GM18870 (cell line): ENCODE measurements around the gene UGT1A9.

Source experiments
- ATAC-seq: cut with Tn5 transposase; IDR thresholded peaks from one replicate; pipeline ENCODE4 v1.9.1; 2021; ENCODE audit warnings: moderate library complexity; ENCODE audit not compliant: unreplicated experiment

Gene UGT1A9

DNA sequence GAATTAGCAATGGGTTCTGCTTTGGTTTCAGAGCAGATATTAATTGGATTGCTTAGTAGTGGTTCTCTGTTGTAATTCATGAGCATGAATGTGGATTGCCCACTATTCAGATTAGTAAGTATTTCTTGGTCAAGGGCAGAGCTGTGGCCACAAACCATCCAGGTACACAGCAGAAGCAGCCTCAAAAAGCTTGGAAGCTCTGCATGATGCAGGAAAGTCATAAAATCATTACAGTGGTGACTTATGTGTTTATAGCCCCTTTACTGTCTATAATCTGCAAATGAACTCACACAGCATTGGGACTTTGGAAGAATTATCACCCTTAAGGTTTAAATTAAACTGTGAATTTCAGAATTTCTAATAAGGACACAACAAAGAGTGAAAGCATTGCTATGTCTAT is 86.4 kb downstream of the UGT1A9 start:
- no peak for ATAC-seq

DNA sequence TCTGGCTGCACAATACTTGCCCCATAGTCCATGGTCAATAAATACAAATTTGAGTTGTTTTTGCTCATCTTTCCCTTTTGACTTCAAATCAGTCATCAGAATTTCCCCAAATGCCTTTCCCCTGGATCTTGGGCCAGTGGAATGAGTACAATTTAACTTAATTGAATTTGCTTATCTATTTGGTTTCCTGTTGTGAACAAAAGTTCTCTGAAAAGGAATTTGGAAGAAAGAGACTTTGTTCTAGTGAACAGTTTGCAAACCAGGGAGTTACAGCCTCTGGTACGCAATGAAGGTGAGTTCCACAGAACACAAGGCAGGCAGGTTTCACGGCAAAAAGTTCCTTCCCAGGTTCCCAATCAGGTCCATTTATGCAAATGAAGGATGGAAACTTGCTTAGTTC is 87.2 kb downstream of the UGT1A9 start:
- ATAC-seq, result no peak

DNA sequence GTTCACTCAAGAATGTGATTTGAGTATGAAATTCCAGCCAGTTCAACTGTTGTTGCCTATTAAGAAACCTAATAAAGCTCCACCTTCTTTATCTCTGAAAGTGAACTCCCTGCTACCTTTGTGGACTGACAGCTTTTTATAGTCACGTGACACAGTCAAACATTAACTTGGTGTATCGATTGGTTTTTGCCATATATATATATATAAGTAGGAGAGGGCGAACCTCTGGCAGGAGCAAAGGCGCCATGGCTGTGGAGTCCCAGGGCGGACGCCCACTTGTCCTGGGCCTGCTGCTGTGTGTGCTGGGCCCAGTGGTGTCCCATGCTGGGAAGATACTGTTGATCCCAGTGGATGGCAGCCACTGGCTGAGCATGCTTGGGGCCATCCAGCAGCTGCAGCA is 88.3 kb downstream of the UGT1A9 start, which contains the start of gene UGT1A1:
UGT1A1 (plus strand) TSS at position 228 of the 400 bp plus-strand sequence; CDS start at position 246, 18 bp downstream.
- no peak for ATAC-seq

DNA sequence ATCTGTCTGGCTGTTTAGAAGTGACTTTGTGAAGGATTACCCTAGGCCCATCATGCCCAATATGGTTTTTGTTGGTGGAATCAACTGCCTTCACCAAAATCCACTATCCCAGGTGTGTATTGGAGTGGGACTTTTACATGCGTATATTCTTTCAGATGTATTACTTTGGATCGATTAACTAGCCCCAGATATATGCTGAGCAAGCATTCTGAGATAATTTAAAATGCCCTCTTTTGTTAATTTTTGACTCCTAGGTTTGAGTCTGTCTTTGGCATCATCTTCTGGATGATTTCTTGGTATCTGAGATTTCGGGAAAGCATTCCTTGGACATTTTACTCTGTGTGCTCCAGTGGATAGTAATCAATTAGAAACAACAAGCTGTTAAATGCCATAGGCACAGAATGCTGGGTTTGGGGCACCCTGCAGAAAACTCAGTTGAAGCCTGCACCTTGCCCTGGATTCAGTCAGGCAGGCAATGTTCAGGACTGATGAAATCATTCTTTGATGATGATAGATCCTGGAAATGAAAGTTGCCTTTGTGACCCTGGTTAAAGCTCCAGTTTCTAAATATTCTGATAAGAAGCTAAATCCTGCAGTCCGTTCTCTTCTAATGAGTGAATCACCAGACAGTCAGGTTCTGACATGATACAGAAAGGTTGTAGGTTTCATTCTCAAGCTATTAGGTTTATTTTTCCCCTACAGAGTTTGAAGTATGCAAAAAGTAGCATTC is 89.5 kb downstream of the UGT1A9 start:
- ATAC-seq, result no peak

DNA sequence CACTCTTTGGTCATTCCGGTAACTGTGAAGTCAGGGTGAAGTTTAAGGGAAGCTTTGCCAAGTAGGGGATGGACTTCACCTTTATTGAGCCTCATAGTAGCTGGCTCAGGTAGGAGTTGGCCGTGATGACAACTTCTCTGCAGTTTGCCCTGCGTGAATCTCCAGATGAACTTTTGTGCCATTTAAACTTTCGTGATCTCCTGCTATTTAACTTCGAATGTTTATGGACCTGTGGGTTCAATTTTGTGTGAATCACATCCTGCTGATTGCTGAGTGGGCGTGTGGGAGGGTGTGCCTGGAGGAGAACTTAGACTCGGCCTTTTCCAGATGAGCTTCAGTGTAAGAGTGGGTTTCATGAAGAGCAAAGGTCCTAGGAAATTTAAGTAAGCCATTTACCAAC is 92.6 kb downstream of the UGT1A9 start:
- ATAC-seq, result no peak

DNA sequence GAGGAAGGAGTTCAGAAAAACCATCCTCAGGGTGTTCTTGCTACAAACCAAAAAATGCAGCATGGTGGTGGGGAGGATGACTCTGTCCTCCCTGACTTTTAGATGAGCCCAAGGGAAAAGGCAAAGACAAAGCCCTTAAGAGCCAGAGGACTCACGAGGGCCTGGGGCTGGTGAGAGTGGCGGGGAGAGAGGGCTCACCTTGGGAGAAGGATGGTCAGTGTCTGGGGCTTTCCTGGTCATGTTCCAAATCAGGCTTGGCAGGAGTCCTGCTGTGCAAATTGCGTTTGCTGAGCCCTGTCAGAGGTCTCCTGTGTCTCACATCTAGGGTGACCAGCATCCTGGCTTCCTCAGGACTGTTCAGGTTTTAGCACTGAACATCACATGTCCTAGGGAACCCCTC is 93.1 kb downstream of the UGT1A9 start:
- ATAC-seq, result no peak

DNA sequence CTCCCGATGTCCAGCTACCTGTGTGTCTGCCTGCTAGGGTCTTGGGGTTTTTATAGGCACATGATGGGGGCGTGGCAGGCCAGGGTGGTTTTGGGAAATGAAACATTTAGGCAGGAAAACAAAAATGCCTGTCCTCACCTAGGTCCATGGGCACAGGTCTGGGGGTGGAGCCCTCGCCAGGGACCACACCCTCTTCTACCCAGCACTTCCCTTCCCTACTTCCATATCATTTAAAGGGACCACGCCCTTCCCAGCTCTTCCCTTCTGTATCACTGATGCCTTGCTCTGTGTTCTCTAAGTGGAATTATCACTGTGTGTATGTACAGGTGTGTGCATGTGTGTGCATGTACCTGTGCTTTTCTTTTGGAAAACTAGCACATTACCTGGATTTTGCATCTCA is 94.7 kb downstream of the UGT1A9 start:
- ATAC-seq, result no peak

DNA sequence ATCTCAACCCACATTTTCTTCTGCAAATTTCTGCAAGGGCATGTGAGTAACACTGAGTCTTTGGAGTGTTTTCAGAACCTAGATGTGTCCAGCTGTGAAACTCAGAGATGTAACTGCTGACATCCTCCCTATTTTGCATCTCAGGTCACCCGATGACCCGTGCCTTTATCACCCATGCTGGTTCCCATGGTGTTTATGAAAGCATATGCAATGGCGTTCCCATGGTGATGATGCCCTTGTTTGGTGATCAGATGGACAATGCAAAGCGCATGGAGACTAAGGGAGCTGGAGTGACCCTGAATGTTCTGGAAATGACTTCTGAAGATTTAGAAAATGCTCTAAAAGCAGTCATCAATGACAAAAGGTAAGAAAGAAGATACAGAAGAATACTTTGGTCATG is 96.4 kb downstream of the UGT1A9 start:
- ATAC-seq, result no peak

DNA sequence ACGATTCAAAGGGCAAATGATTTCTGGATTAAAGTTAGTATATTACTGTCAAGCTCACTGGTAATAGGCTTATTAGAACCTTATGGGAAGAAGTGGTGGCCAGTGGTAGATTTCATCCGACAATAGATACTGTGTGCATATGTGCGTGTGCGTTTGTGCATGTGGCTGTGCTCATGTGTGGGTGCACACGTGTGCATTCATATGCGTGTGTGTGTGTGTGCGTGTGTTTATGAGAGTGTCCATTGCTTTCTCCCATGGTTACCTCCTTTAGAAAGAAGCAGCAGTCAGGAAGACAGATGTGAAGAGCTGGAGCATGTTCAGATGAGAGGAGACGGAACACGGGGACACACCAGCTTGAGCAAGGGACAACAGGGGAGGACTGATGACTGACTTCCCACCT is 97.6 kb downstream of the UGT1A9 start:
- no peak for ATAC-seq

DNA sequence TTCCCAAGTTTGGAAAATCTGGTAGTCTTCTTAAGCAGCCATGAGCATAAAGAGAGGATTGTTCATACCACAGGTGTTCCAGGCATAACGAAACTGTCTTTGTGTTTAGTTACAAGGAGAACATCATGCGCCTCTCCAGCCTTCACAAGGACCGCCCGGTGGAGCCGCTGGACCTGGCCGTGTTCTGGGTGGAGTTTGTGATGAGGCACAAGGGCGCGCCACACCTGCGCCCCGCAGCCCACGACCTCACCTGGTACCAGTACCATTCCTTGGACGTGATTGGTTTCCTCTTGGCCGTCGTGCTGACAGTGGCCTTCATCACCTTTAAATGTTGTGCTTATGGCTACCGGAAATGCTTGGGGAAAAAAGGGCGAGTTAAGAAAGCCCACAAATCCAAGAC is 100.5 kb downstream of the UGT1A9 start:
- ATAC-seq, result no peak

DNA sequence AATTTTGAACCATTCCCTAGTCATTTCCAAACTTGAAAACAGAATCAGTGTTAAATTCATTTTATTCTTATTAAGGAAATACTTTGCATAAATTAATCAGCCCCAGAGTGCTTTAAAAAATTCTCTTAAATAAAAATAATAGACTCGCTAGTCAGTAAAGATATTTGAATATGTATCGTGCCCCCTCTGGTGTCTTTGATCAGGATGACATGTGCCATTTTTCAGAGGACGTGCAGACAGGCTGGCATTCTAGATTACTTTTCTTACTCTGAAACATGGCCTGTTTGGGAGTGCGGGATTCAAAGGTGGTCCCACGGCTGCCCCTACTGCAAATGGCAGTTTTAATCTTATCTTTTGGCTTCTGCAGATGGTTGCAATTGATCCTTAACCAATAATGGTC is 100.9 kb downstream of the UGT1A9 start:
- no peak for ATAC-seq

DNA sequence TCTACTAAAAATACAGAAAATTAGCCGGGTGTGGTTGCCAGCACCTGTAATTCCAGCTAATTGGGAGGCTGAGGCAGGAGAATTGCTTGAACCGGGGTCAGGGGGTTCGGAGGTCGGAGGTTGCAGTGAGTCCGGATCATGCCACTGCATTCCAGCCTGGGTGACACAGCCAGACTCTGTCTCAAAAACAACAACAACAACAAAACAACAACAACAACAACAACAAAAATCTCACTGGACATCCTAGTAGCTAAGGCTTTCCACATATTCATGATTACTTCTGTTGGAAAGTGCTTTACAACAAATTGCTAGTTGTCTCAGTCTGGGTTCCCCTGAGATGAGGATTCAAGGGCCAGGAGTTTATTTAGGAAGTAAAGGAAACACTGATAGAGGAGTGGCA is 102.2 kb downstream of the UGT1A9 start:
- ATAC-seq, result no peak

DNA sequence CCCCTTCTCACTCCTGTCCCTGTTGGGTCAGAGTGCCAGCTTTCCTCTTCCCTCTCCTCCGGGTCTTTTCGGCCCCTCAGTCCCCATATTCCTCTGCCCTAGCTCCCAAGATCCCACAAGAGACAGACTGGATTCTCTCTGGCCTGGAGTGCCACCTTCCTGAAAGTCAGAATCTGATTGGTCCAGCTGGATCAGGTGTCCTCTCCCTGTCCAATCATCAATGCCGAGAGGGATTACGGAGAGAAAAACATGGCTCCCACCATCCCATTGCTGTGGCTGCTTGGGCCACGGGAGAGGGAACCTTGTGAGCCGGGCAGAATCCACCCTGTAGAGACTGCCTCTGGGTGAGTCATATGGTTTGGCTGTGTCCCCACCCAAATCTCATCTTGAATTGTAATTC is 103.7 kb downstream of the UGT1A9 start:
- no peak for ATAC-seq

DNA sequence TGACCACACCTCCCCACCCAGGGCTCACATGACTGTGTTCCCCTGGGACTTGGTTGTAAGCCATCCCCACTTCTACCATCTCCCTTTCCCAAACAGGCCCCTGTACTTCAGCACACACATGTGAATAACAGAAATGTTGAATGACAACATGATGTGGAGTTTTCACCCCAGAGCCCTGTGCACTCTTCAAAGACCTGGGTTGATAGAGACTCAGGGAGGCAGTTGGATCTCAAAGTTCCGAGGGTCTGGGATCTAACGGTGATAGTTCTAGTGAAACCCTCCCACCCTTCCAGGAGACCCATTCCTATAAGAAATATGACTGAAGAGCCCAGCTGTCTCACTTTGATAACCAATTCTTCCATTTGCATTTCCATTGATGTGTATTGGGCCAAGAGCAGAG is 106.3 kb downstream of the UGT1A9 start, which contains the start of gene MROH2A:
MROH2A (plus strand) TSS at position 301 of the 400 bp plus-strand sequence. CDS start 1,029 bp downstream, outside the sequence.
- ATAC-seq, result no peak

DNA sequence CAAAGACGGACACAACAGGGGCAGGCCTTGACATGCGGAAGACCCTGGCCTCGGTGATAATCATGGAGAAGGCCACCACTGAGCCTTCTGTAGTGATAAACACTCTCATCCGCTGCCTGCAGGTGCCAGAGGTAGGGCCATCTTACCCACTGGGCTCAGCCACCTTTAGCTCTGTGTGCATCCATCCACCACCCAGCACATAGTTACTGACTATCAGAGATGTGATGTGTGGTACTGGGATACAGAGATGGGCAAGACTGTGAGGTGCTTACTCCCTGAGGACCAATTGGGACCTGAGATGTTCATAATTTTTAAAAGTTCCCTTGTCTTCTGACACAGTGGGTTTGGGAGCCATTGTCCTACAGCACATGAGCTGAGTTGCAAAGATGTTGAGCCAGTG is 108.0 kb downstream of the UGT1A9 start:
- ATAC-seq, result no peak

DNA sequence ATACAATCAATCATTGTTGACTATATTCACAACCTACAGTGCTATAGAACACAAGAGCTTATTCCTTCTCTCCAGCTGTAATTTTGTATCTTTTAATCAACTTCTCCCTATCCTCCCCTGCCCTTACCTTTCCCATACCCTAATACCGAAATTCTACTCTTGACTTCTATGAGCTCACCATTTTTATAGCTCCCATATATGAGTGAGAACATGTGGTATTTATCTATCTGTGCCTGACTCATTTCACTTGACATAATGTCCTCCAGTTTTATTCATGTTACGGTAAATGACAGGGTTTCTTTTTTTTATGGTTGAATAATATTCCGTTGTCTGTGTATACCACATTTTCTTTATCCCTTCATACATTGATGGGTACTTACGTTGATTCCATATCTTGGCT is 109.1 kb downstream of the UGT1A9 start:
- ATAC-seq, result no peak

DNA sequence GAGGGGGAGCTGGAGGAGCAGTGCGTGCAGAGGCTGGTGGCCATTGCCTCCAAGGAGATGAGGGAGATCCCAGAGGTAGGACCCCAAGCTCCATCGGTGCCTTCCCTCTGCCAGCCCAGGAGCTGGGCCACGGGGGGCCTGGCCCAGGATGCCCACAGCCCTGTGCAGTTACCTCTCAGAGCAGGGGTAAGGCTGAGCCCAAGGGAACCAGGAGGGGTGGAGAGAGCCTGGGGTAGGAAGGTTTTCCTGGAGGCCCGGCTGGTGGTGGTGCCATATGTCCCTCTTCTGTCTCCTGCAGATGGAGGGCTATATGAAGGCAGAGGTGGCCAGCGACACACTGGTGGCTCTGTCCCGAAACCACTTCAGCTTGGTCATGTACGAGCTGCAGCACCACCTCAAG is 117.9 kb downstream of the UGT1A9 start:
- no peak for ATAC-seq

DNA sequence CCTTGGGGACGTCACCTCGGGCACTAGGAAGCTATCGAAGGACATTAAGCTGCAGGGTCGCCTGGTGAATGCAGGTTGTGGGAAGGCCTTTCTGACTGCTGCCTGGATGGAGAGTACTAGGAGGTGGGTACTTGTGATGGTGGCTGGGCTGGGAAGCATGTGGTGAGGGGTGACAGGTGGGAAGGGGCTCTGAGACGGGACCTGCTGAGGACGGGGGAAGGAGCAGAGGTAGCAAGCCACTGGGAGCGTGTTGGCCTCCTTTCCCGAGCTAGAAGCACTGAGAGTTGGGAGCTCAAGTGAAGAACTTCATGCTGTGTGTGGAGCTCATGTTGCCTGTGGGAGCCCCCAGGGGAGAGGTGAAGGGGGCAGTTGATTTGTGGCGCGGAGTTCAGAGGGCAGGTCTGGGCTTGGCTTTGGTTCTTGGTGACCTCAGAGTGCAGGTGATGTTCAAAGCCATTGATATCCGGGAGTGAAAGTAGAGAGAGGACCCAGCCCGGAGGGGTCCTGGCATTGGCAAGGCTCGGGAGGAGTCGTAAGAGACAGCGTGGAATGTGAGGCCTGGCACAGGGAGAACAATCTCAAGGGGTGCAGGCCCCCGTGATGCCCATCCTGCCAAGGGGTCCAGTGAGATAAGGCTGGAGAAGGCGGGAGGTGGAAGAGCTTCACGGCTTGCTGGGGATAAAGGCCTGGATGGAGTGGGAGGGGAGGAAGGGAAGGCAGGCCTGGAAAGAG is 119.6 kb downstream of the UGT1A9 start:
- ATAC-seq, result no peak

DNA sequence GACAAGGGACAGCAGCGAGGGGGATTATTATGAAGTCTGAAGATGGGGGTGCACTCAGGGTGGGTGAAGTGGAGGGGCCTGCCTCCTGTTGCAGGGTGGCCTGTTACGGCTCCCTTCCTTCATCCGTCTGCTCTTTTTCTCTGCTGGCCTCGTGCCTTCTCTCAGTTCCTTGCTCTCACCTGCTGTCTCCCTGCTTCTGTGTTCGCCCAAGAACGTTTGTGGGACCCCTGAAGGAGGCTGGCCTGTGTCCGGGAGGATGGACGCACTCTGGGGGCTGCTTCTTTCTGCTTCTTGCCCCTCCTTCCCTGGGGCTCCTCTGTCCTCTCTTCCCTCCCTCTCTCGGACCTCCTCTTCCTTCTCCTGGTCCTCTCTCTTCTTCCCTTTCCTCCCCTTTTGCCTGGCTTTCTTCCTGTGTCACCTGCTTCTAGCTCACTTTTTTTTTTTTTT is 120.2 kb downstream of the UGT1A9 start:
- no peak for ATAC-seq

DNA sequence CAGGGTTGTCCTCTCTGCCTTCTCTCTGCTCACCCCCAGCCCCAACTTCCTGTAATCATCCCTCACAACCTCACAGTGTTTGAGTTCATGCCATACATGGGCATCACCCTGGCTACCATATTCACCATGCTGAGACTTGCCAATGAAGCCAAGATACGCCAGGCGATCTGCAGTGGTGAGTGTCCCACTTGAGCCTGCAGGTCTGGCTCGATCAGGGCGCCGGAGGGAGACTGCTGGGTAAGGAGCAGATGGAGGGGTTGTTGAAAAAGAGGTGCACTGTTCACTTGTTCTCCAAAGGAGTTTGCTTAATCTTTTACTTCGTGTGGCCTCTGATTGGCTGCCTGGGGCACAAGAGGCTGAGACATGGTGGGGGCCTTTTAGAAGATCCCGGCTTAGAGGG is 121.0 kb downstream of the UGT1A9 start:
- ATAC-seq, result no peak

DNA sequence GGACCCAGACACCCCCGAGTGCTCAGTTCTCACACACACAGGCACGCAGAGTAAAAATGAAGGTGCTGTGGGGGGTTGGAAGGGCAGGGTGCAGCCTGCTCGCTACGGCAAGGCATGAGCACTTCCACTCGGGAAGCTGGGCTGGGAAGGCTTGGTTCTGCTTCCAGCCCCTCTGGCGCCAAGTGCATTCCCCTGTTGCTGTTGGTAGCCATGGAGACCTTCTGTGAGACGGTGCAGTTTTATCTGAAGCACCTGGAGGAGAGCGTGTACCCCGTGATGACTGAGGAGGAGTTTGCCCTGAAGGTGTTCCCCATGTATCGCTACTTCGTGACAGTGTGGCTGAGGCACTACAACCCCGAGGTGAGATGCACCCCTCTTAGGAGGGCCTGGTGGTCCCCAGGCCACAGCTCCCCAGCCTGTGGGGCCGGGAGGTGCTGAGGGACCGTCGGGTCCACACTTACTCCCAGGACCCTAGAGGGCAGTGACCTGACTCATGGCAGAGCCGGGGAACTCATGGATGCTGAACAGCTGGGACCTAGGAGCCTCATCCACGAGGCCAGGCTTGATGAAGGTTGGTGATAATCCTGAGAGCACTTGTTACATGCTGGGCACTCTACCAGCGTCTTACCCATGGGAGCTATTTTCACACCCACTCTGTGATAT is 121.9 kb downstream of the UGT1A9 start:
- no peak for ATAC-seq

DNA sequence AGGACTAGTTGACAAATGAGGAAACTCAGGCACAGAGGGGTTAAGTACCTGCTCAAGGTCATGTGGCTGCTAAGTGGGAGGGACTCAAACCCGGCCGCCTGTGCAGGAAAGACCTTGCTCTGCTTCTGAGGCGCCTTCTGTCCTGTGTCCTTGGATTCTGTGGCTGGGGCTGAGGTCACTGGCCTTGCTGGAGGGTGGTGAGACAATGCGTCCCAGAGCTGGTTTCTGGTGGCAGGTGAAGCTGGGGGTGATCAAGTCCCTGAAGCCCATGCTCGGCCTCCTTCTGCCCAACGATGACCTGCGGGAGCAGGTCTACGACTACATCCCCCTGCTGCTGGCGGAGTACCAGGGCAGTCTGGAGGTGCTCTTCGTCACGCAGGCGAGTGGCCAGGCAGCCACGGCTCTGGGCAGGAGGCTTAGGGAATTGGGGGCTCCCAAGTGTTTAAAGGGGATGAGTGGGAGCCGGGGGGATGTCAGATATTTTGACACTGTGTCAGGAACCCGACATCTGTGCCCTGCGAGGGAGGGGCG is 122.5 kb downstream of the UGT1A9 start:
- no peak for ATAC-seq
